ENCODE measurements around the gene SLC23A1.
"Not testable (repeated sequence)": the region's sequence is repeated elsewhere in the genome, so short reads cannot be mapped to it uniquely, and the experiment has no call there.

Gene SLC23A1

DNA sequence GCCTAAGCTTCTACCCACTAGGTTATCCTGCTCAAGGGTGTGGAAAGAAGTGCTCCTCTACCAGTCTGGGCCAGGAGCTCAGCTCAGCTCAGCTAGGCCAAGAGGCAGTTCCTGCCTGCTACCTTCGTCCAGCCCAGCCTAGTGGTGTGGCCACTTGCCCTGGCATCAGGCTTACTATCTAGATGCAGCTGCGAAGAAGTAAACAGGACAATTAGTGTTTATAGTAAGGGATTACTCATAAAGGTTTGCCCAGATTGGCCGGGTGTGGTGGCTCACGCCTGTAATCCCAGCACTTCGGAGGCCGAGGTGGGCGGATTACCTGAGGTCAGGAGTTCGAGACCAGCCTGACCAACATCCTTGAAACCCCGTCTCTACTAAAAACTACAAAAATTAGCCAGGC is 33.6 kb upstream of the SLC23A1 start:
- H3K27me3 ChIP-seq (replicated peaks; ENCODE audit: control insufficient read depth, insufficient read depth, low read length, poor library complexity, severe bottlenecking), result no peaks in the 10 kb centered on the region
- no peak overlapping the region for H3K4me3 ChIP-seq (ENCODE audit: insufficient read depth, low read depth, low read length, poor library complexity, severe bottlenecking)
- H3K36me3 ChIP-seq (ENCODE audit: control insufficient read depth, insufficient read depth, low read length), result peaks cover 10% of the 10 kb centered on the region
- H3K9me3 ChIP-seq (ENCODE audit: control insufficient read depth, low read length), result no peaks in the 10 kb centered on the region
- H3K27ac ChIP-seq (ENCODE audit: insufficient read depth, low read length, poor library complexity, severe bottlenecking), result no peak overlapping the region
- H3K4me1 ChIP-seq (ENCODE audit: control insufficient read depth, insufficient read depth, low read length, poor library complexity, severe bottlenecking), result peaks cover 9% of the 10 kb centered on the region
- DNase-seq, result no peak

DNA sequence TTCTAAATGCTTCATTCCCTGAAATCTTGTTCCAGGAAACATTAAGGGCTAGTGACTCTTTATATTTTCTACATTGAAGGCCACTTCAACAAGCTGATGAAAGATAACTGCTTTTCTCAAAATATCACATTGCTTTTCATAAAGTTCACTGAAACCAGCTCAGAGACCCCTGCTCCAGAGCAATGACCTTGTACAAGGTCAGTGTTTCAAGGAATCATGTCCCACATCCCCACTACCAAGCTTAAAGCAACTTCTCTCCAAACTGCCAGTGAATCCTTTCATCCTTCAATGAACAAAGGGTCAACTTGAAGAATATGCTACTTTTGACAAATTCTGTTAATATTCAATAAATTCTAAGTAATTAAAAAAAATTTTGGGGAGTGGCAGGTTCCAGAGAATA is 32.8 kb upstream of the SLC23A1 start:
- Histone ChIP-seq H3K36me3 (ENCODE audit: control insufficient read depth, insufficient read depth, low read length) (peaks cover 10% of the 10 kb centered on the region), H3K4me3 (ENCODE audit: insufficient read depth, low read depth, low read length, poor library complexity, severe bottlenecking) (no peak overlapping the region), H3K9me3 (ENCODE audit: control insufficient read depth, low read length) (no peaks in the 10 kb centered on the region), H3K27me3 (replicated peaks; ENCODE audit: control insufficient read depth, insufficient read depth, low read length, poor library complexity, severe bottlenecking) (no peaks in the 10 kb centered on the region), H3K4me1 (ENCODE audit: control insufficient read depth, insufficient read depth, low read length, poor library complexity, severe bottlenecking) (peaks cover 9% of the 10 kb centered on the region), H3K27ac (ENCODE audit: insufficient read depth, low read length, poor library complexity, severe bottlenecking) (no peak overlapping the region)
- no peak for DNase-seq

DNA sequence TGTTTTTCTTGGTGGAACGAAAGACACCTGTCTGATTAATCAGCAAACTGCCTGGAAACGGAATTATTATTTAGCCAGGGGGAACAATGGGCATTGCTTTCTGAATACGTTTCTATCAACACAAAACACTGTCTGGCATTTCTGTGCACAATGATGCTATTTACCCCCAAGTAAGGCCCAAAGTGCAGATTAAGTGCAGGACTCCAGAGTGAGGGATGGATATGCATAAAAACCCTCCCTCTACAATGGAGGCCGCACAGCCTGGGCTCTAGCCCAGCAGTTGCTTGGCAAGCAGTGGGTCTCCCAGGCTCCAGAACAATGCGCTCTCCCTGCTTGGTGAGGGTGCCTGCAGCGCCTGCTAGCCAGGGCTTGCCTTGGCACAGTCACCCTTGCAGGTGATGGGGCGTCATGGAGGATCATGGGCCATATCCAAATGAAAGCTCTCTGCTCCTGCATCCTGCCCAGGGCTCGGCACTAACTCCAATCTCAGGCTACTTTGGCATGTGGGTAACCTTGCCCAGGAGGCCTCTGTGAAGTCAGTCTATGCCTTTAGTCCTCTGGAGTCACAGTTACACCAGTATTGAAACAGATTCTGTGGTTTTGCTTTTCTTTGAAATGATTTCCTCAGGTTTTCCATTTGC is 32.2 kb upstream of the SLC23A1 start:
- Histone ChIP-seq H3K9me3 (ENCODE audit: control insufficient read depth, low read length) (no peaks in the 10 kb centered on the region), H3K4me1 (ENCODE audit: control insufficient read depth, insufficient read depth, low read length, poor library complexity, severe bottlenecking) (peaks cover 9% of the 10 kb centered on the region), H3K36me3 (ENCODE audit: control insufficient read depth, insufficient read depth, low read length) (peaks cover 10% of the 10 kb centered on the region), H3K27me3 (replicated peaks; ENCODE audit: control insufficient read depth, insufficient read depth, low read length, poor library complexity, severe bottlenecking) (no peaks in the 10 kb centered on the region), H3K4me3 (ENCODE audit: insufficient read depth, low read depth, low read length, poor library complexity, severe bottlenecking) (no peak overlapping the region), H3K27ac (ENCODE audit: insufficient read depth, low read length, poor library complexity, severe bottlenecking) (no peak overlapping the region)
- no peak for DNase-seq

DNA sequence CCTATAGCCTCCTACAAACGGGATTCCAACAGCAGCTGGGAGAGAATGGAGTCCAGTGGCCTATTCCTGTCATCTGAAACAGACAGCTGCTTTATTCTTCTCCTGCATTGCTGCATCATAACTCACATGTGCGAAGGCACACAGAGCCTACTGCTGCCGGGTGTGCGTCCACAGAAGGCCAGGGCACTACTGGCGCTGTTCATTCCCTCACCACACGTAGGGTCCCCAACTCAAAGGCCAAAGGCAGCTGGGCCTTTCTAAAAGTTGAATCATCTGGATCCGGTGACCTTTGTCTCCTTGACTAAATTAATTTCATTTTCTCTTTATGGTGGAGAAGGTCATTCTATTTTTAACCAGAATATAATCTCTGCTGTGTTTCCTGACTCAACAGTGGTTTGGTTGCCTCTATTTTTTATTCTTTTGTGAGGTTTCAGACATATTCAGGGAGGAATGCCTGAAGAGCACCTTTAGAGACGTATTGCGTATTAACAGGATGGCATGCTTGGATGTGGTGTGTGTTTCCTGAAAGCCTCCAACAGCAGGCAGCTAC is 31.6 kb upstream of the SLC23A1 start:
- Histone ChIP-seq H3K9me3 (ENCODE audit: control insufficient read depth, low read length) (no peaks in the 10 kb centered on the region), H3K27ac (ENCODE audit: insufficient read depth, low read length, poor library complexity, severe bottlenecking) (peak overlapping the region; percentile 11), H3K4me3 (ENCODE audit: insufficient read depth, low read depth, low read length, poor library complexity, severe bottlenecking) (no peak overlapping the region), H3K4me1 (ENCODE audit: control insufficient read depth, insufficient read depth, low read length, poor library complexity, severe bottlenecking) (peaks cover 9% of the 10 kb centered on the region), H3K27me3 (replicated peaks; ENCODE audit: control insufficient read depth, insufficient read depth, low read length, poor library complexity, severe bottlenecking) (no peaks in the 10 kb centered on the region), H3K36me3 (ENCODE audit: control insufficient read depth, insufficient read depth, low read length) (peaks cover 9% of the 10 kb centered on the region)
- DNase-seq, result no peak

DNA sequence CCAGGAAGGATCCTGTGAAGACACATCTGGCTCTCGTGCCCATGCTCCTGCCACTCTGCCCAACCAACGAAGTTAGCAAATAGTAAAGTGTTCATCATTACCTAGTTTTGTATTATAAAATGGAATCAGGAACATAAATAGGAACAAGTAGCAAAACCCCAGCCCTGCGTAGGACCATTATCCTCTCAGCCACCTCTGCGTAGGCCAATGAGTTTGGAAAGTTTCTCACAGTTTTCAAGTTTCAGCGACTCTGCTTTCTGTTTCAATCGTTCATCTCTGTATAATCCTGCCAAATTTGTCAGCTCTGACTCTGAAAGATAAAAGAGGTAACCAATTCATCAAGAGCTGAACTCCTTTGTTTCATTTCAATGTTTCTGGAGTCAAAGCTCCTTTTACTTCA is 30.9 kb upstream of the SLC23A1 start:
- H3K9me3 ChIP-seq (ENCODE audit: control insufficient read depth, low read length), result no peaks in the 10 kb centered on the region
- H3K27me3 ChIP-seq (replicated peaks; ENCODE audit: control insufficient read depth, insufficient read depth, low read length, poor library complexity, severe bottlenecking), result no peaks in the 10 kb centered on the region
- peaks cover 4% of the 10 kb centered on the region for H3K36me3 ChIP-seq (ENCODE audit: control insufficient read depth, insufficient read depth, low read length)
- H3K27ac ChIP-seq (ENCODE audit: insufficient read depth, low read length, poor library complexity, severe bottlenecking), result no peak overlapping the region
- DNase-seq, result no peak
- H3K4me1 ChIP-seq (ENCODE audit: control insufficient read depth, insufficient read depth, low read length, poor library complexity, severe bottlenecking), result peaks cover 9% of the 10 kb centered on the region
- H3K4me3 ChIP-seq (ENCODE audit: insufficient read depth, low read depth, low read length, poor library complexity, severe bottlenecking), result no peak overlapping the region

DNA sequence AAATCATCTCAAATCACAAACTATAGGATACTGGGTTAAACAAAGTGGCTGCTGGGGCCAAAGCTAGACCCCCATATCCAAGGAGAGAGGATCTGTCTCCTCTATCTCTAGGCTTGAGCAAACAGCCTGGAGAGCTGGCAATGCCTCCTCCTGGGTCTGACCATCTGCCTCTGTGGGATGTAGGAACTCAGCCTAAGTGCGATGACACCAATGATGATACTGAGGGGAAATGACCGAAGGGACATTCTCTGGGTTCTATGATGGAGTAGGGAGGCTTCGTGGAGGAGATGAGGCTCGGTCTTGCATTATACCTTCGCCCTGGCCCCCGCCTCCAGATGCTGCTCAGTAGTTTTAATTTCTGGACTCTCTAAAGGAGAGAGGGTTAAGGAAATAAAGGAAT is 30.1 kb upstream of the SLC23A1 start:
- Histone ChIP-seq H3K9me3 (ENCODE audit: control insufficient read depth, low read length) (no peaks in the 10 kb centered on the region), H3K27ac (ENCODE audit: insufficient read depth, low read length, poor library complexity, severe bottlenecking) (no peak overlapping the region), H3K36me3 (ENCODE audit: control insufficient read depth, insufficient read depth, low read length) (no peaks in the 10 kb centered on the region), H3K4me3 (ENCODE audit: insufficient read depth, low read depth, low read length, poor library complexity, severe bottlenecking) (no peak overlapping the region), H3K27me3 (replicated peaks; ENCODE audit: control insufficient read depth, insufficient read depth, low read length, poor library complexity, severe bottlenecking) (no peaks in the 10 kb centered on the region), H3K4me1 (ENCODE audit: control insufficient read depth, insufficient read depth, low read length, poor library complexity, severe bottlenecking) (peaks cover 9% of the 10 kb centered on the region)
- no peak for DNase-seq

DNA sequence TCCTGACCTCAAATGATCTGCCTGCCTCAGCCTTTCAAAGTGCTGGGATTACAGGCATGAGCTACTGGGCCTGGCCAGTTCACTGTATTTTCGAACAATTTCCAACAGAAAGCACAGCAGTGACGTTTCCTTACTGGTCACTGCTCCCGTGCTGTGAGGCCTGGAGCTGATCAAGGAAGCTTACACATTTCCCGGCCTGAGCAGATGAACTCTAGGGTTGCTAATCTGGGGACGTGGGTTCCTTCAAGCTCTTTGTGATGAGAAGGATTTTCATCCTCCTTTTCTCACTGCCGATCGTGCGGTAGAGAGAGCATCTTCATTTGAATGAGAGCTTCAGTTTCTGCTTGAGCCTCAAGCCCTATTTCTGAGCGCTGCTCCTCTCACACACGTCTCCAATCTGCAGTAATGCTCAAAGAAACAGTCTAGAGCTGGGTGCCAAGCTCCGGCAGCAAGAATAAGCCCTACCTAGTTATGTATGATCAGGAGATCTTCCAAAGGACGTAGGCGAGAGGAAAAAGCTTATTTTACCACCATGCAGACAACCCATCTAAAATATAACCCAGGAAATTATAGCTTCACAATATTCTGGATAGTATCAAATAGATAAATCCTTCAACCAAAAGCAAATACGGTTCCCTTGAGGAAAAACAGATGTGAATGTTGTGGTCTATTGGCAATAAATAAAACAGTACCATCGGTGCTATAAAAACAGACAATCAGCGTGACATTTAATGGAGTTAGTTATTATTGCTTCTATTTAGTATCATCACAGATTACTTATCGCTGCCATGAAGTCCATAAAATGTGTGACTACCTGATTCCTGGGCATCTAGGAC is 28.1 kb upstream of the SLC23A1 start:
- DNase-seq, result no peak
- Histone ChIP-seq H3K9me3 (ENCODE audit: control insufficient read depth, low read length) (no peaks in the 10 kb centered on the region), H3K36me3 (ENCODE audit: control insufficient read depth, insufficient read depth, low read length) (no peaks in the 10 kb centered on the region)

DNA sequence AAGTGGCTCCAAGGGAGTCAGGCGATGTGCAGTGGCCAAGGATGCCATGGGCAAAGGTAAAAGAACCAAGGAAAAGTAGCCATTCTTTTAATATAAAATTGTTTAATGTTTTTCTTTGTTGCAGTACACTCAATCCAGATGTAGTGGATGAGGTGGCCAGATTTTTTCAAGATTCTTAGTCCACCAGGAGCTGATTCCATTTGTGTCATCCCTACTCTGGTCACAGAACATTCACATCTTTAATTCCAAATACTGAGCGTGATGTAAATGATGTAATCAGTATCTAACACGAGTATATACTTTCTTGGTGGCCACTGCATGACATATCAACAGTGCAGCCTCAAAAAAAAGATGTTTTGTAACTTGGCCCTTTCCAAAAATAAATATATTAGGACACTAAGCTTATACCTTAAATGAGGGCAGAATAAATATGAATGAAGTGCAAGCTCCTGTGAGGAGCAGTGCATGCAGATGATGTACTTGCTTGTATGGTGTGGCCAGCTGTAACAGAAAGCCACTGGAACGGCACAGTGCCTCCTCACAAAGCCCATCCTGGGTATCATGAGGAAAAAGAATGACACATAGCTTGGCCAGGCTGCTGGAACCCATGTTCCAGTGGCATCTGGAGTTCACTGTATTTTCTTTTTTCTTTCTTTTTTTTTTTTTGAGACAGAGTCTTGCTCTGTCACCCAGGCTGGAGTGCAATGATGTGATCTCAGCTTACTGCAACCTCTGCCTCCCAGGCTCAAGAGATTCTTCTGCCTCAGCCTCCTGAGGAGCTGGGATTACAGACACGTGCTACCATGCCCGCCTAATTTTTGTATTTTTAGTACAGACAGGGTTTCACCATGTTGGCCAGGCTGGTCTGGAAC is 27.3 kb upstream of the SLC23A1 start:
- Histone ChIP-seq H3K9me3 (ENCODE audit: control insufficient read depth, low read length) (no peaks in the 10 kb centered on the region), H3K4me1 (ENCODE audit: control insufficient read depth, insufficient read depth, low read length, poor library complexity, severe bottlenecking) (peaks cover 6% of the 10 kb centered on the region), H3K27ac (ENCODE audit: insufficient read depth, low read length, poor library complexity, severe bottlenecking) (no peak overlapping the region), H3K36me3 (ENCODE audit: control insufficient read depth, insufficient read depth, low read length) (no peaks in the 10 kb centered on the region), H3K4me3 (ENCODE audit: insufficient read depth, low read depth, low read length, poor library complexity, severe bottlenecking) (no peak overlapping the region), H3K27me3 (replicated peaks; ENCODE audit: control insufficient read depth, insufficient read depth, low read length, poor library complexity, severe bottlenecking) (no peaks in the 10 kb centered on the region)
- DNase-seq, result no peak

More for the DNA sequence above, 28.1 kb upstream of the SLC23A1 start:
- Histone ChIP-seq H3K27ac (ENCODE audit: insufficient read depth, low read length, poor library complexity, severe bottlenecking) (no peak overlapping the region), H3K27me3 (replicated peaks; ENCODE audit: control insufficient read depth, insufficient read depth, low read length, poor library complexity, severe bottlenecking) (no peaks in the 10 kb centered on the region), H3K4me1 (ENCODE audit: control insufficient read depth, insufficient read depth, low read length, poor library complexity, severe bottlenecking) (peaks cover 9% of the 10 kb centered on the region), H3K4me3 (ENCODE audit: insufficient read depth, low read depth, low read length, poor library complexity, severe bottlenecking) (no peak overlapping the region)

DNA sequence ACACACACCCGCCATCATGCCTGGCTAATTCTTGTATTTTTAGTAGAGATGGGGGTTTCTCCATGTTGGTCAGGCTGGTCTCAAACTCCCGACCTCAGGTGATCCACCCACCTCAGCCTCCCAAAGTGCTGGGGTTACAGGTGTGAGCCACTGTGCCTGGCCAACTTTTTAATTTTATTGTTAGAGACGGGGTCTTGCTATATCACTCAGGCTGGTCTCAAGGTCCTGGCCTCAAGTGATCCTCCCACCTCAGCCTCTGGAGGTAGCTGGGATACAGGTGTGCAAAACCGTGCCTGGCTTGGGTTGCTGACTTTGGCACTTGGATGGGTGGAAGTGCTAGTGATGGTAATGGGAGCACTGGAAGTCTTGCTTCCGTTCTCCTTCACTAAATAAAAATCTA is 26.0 kb upstream of the SLC23A1 start:
- H3K4me3 ChIP-seq (ENCODE audit: insufficient read depth, low read depth, low read length, poor library complexity, severe bottlenecking); H3K36me3 ChIP-seq (ENCODE audit: control insufficient read depth, insufficient read depth, low read length); H3K27me3 ChIP-seq (replicated peaks; ENCODE audit: control insufficient read depth, insufficient read depth, low read length, poor library complexity, severe bottlenecking); H3K4me1 ChIP-seq (ENCODE audit: control insufficient read depth, insufficient read depth, low read length, poor library complexity, severe bottlenecking); H3K9me3 ChIP-seq (ENCODE audit: control insufficient read depth, low read length); H3K27ac ChIP-seq (ENCODE audit: insufficient read depth, low read length, poor library complexity, severe bottlenecking); DNase-seq: not testable (repeated sequence)
